HEK293 (cell line): Measurements from ENCODE around the gene IL17B.

ENCODE experiments used
- CTCF ChIA-PET: fragments of 350-600 bp; formaldehyde crosslinking; extraction: SDS; loops from one replicate; lab custom pipeline; 2021; ENCODE audit warnings: antibody characterized with exemption; lab: Yijun Ruan, JAX
- POLR2A ChIA-PET: fragments of 300-600 bp; formaldehyde crosslinking; extraction: SDS; loops from one replicate; lab custom pipeline; 2020; ENCODE audit warnings: antibody characterized with exemption, inconsistent platforms; lab: Yijun Ruan, JAX
- H3K27ac ChIP-seq: fragments of 200-500 bp; sonication (Bioruptor generic); 2 replicates; pipeline ENCODE4 v1.5.1; 2014; ENCODE audit warnings: low read depth, low read length, control low read depth, inconsistent platforms; ENCODE audit errors: extremely low read depth
- H3K36me3 ChIP-seq, 2 experiments: fragments of 200-500 bp in 1 of 2; sonication (Bioruptor generic) in 1 of 2; 1 replicate in 1 of 2; 2 replicates in 1 of 2; pipeline ENCODE4 v1.5.1; 2014 to 2017; ENCODE audit warnings: inconsistent platforms in 2 of 2, low read length in 2 of 2; ENCODE audit not compliant: control insufficient read depth in 2 of 2, insufficient read depth in 1 of 2
- H3K4me1 ChIP-seq: fragments of 200-500 bp; sonication (Bioruptor generic); 2 replicates; pipeline ENCODE4 v1.5.1; 2014; ENCODE audit warnings: mild to moderate bottlenecking, low read length, inconsistent platforms; ENCODE audit not compliant: control insufficient read depth, insufficient read depth
- H3K4me3 ChIP-seq: 2 replicates; pipeline ENCODE4 v1.5.1; 2011; ENCODE audit warnings: low read depth, mild to moderate bottlenecking, control low read depth, low read length, moderate library complexity
- H3K9me3 ChIP-seq: fragments of 200-500 bp; sonication (Bioruptor generic); 2 replicates; pipeline ENCODE4 v1.5.1; 2014; ENCODE audit warnings: low read depth, low read length, inconsistent platforms; ENCODE audit not compliant: control insufficient read depth, insufficient read depth
- BCL6B ChIP-seq: fragments of 450-650 bp; formaldehyde crosslinking; IDR thresholded peaks from 2 replicates; pipeline ENCODE4 v1.5.1; 2017; ENCODE audit warnings: missing biosample characterization, missing genetic modification characterization
- GLI2 ChIP-seq: fragments of 450-650 bp; formaldehyde crosslinking; IDR thresholded peaks from 2 replicates; pipeline ENCODE4; 2017; ENCODE audit warnings: missing biosample characterization, missing genetic modification characterization, low read depth, borderline replicate concordance
- SP7 ChIP-seq: fragments of 450-650 bp; formaldehyde crosslinking; IDR thresholded peaks from 2 replicates; pipeline ENCODE4 v1.5.1; 2016; ENCODE audit warnings: missing biosample characterization, missing genetic modification characterization
- ZFP69B ChIP-seq: fragments of 450-650 bp; formaldehyde crosslinking; IDR thresholded peaks from 2 replicates; pipeline ENCODE4 v1.5.1; 2016; ENCODE audit warnings: missing biosample characterization, missing genetic modification characterization
- ZNF132 ChIP-seq: fragments of 450-650 bp; formaldehyde crosslinking; IDR thresholded peaks from 2 replicates; pipeline ENCODE4 v1.5.1; 2017; ENCODE audit warnings: missing biosample characterization, missing genetic modification characterization, borderline replicate concordance
- ZNF274 ChIP-seq, 2 experiments: fragments of 200-500 bp in 1 of 2; fragments of 450-650 bp in 1 of 2; sonication (Bioruptor generic) in 1 of 2; formaldehyde crosslinking in 1 of 2; IDR thresholded peaks; 2 replicates each; pipeline versions ENCODE4 v1.5.1 to v1.6.1; 2014 to 2016; ENCODE audit warnings: borderline replicate concordance in 1 of 2, inconsistent platforms in 1 of 2, low read length in 1 of 2, missing biosample characterization in 1 of 2, missing genetic modification characterization in 1 of 2
- ZNF341 ChIP-seq: fragments of 450-650 bp; formaldehyde crosslinking; IDR thresholded peaks from 2 replicates; pipeline ENCODE4; 2016; ENCODE audit warnings: low read depth, missing biosample characterization, missing genetic modification characterization
- ZNF350 ChIP-seq: fragments of 450-650 bp; formaldehyde crosslinking; IDR thresholded peaks from 2 replicates; pipeline ENCODE4 v1.5.0; 2017; ENCODE audit warnings: missing biosample characterization, mild to moderate bottlenecking, missing genetic modification characterization
- ZNF391 ChIP-seq: fragments of 450-650 bp; formaldehyde crosslinking; IDR thresholded peaks from 2 replicates; pipeline ENCODE4 v1.5.1; 2016; ENCODE audit warnings: low read depth, missing biosample characterization, missing genetic modification characterization, borderline replicate concordance
- ZNF398 ChIP-seq: fragments of 450-650 bp; formaldehyde crosslinking; IDR thresholded peaks from 2 replicates; pipeline ENCODE4 v1.5.1; 2017; ENCODE audit warnings: missing biosample characterization, missing genetic modification characterization
- ZNF433 ChIP-seq: fragments of 450-650 bp; formaldehyde crosslinking; IDR thresholded peaks from 2 replicates; pipeline ENCODE4 v1.5.1; 2016; ENCODE audit warnings: missing biosample characterization, missing genetic modification characterization, low read depth
- ZNF518A ChIP-seq: fragments of 450-650 bp; formaldehyde crosslinking; conservative IDR thresholded peaks from 2 replicates; pipeline ENCODE4 v1.5.1; 2016; ENCODE audit warnings: low read depth, missing biosample characterization, missing genetic modification characterization
- ZNF530 ChIP-seq: fragments of 450-650 bp; formaldehyde crosslinking; IDR thresholded peaks from 2 replicates; pipeline ENCODE4 v1.5.1; 2016; ENCODE audit warnings: low read depth, missing biosample characterization, missing genetic modification characterization
- ZNF596 ChIP-seq: fragments of 450-650 bp; IDR thresholded peaks from 2 replicates; pipeline ENCODE4 v1.5.0; 2018; ENCODE audit warnings: missing biosample characterization, mild to moderate bottlenecking, missing genetic modification characterization, moderate library complexity
- ZNF623 ChIP-seq: fragments of 450-650 bp; formaldehyde crosslinking; IDR thresholded peaks from 2 replicates; pipeline ENCODE4 v1.5.1; 2016; ENCODE audit warnings: missing biosample characterization, missing genetic modification characterization
- ZNF629 ChIP-seq: fragments of 450-650 bp; formaldehyde crosslinking; IDR thresholded peaks from 2 replicates; pipeline ENCODE4 v1.5.1; 2017; ENCODE audit warnings: missing biosample characterization, missing genetic modification characterization
- TF ChIP-seq, protein P1 (sequence below): fragments of 450-650 bp; formaldehyde crosslinking; IDR thresholded peaks from 2 replicates; pipeline ENCODE4 v1.5.1; 2017; ENCODE audit warnings: missing biosample characterization, missing genetic modification characterization
- TF ChIP-seq, protein P2 (sequence below): fragments of 450-650 bp; formaldehyde crosslinking; IDR thresholded peaks from 2 replicates; pipeline ENCODE4 v1.5.1; 2016; ENCODE audit warnings: missing biosample characterization, missing genetic modification characterization

Gene IL17B

DNA sequence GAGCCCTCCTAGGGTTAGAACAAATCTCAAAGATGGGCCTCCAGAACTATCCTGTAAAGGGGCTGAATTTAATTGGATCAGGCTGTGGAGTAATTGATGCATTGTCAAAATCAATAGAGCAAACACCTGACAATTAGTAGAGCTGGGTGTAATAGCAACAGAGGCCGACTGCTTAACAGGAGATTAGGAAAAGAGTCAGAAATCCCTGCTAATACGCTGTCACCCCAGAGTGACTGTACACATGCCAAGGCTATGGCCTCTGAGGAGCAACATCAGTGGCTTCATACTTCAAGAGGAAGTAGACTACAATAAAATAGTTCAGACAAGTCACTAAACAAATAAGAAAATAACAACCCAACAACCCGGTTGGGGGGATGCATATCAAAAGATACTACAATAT lies 52.5 kb downstream of the IL17B start (continued):
- TF ChIP-seq, protein P1, sequence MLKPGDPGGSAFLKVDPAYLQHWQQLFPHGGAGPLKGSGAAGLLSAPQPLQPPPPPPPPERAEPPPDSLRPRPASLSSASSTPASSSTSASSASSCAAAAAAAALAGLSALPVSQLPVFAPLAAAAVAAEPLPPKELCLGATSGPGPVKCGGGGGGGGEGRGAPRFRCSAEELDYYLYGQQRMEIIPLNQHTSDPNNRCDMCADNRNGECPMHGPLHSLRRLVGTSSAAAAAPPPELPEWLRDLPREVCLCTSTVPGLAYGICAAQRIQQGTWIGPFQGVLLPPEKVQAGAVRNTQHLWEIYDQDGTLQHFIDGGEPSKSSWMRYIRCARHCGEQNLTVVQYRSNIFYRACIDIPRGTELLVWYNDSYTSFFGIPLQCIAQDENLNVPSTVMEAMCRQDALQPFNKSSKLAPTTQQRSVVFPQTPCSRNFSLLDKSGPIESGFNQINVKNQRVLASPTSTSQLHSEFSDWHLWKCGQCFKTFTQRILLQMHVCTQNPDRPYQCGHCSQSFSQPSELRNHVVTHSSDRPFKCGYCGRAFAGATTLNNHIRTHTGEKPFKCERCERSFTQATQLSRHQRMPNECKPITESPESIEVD (tag by site-specific recombination) = no peak
- TF ChIP-seq BCL6B (tag by site-specific recombination) (no peak), ZNF629 (tag by site-specific recombination) (no peak), ZNF391 (no peak), ZNF350 (tag by site-specific recombination) (no peak)

DNA sequence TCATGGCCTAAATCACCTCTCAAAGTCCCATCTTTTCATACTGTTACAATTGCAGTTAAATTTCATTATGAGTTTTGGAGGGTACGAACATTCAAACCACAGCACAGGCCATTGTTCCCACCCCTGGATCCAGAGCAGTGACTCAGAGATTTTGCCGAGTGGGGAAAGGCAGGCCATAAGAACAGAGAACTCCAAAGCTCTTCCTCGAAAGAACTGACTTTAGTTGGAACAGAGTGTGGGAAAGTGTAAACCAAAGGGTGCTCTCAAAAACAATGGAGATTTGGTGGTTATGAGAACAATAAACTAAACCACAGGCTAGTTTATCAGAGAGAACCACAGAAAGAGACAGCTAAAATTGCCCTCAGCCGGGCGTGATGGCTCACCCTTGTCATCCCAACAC lies 53.2 kb downstream of the IL17B start:
- H3K27ac ChIP-seq = no peak overlapping the region
- no peak overlapping the region for H3K4me3 ChIP-seq
- no peaks in the 10 kb centered on the region for H3K36me3 ChIP-seq
- TF ChIP-seq ZNF398 (no peak), ZNF341 (tag by site-specific recombination) (no peak), ZNF596 (tag by site-specific recombination) (no peak), ZNF623 (no peak), ZNF132 (tag by site-specific recombination) (no peak), ZFP69B (tag by site-specific recombination) (no peak), ZNF350 (tag by site-specific recombination) (no peak)
- ChIA-PET POLR2A (no interaction called here), CTCF (interaction anchor here (0.6 to 2.3 kb wide), 3 partner anchors 23 to 108 kb away, joined by 3 to 10 read pairs (median 3); no protein-coding TSS in a partner anchor)
- H3K9me3 ChIP-seq = no peaks in the 10 kb centered on the region
- H3K4me1 ChIP-seq = 0 out of 2 replicates have a peak, but pooled peaks cover 3% of the 10 kb centered on the region

GRCh38 chr5:149325166-149325735 lies 53.8 kb downstream of the IL17B start:
- Histone ChIP-seq H3K9me3 (no peaks in the 10 kb centered on the region), H3K36me3 (no peaks in the 10 kb centered on the region), H3K4me3 (no peak overlapping the region), H3K27ac (no peak overlapping the region), H3K4me1 (peaks cover 8% of the 10 kb centered on the region; the same call in 1 of the 2 replicates)
- TF ChIP-seq ZNF530 (tag by site-specific recombination) (no peak), ZNF433 (no peak), ZNF274 (IDR thresholded peaks at IDR 0.05; ENCODE audit: low read length) (no peak), ZNF274 (tag by site-specific recombination; IDR thresholded peaks at IDR 0.05; ENCODE audit: borderline replicate concordance) (no peak), SP7 (tag by site-specific recombination) (no peak), ZNF518A (tag by site-specific recombination) (no peak), GLI2 (tag by site-specific recombination) (no peak)
- TF ChIP-seq, protein P2, sequence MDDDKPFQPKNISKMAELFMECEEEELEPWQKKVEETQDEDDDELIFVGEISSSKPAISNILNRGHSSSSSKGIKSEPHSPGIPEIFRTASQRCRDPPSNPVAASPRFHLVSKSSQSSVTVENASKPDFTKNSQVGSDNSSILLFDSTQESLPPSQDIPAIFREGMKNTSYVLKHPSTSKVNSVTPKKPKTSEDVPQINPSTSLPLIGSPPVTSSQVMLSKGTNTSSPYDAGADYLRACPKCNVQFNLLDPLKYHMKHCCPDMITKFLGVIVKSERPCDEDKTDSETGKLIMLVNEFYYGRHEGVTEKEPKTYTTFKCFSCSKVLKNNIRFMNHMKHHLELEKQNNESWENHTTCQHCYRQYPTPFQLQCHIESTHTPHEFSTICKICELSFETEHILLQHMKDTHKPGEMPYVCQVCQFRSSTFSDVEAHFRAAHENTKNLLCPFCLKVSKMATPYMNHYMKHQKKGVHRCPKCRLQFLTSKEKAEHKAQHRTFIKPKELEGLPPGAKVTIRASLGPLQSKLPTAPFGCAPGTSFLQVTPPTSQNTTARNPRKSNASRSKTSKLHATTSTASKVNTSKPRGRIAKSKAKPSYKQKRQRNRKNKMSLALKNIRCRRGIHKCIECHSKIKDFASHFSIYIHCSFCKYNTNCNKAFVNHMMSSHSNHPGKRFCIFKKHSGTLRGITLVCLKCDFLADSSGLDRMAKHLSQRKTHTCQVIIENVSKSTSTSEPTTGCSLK (tag by site-specific recombination) = no peak
- ChIA-PET CTCF (interaction anchor here (0.8 to 2.3 kb wide), 3 partner anchors 10 to 46 kb away, joined by 4 to 10 read pairs (median 7); no protein-coding TSS in a partner anchor), POLR2A (interaction anchor here (1.5 kb wide), 1 partner anchor 20 kb away, joined by 3 read pairs; no protein-coding TSS in a partner anchor)
